Measurements from ENCODE around the gene APOL1. TPM values are rescaled to one million over a fixed set of nuclear protein-coding genes. Genes with fewer than 3 reads are reported as not detected.

The APOL1 gene
- total RNA-seq, 4 donors from 2014 or later = 6.7 to 16.8 (median 11.0) TPM

- H3K4me1 ChIP-seq = peaks cover 0 to 28% of the 10 kb centered on the region in 2 donors
- no peak overlapping the region for H3K27ac ChIP-seq
- H3K27me3 ChIP-seq = no peaks in the 10 kb centered on the region
- no peaks in the 10 kb centered on the region for H3K9me3 ChIP-seq
- H3K4me3 ChIP-seq (replicated peaks in 1 of 3) = no peak overlapping the region
- no peak for TF ChIP-seq POLR2A (IDR thresholded peaks at IDR 0.05)
- no peak for TF ChIP-seq CTCF (IDR thresholded peaks at IDR 0.05)
- 49% methylated on average over 4 of the region's 4 CpGs for WGBS, 2 donors
- peak; percentile 51 to 54 for DNase-seq
- intact Hi-C loops (cut with DNase I) = no loop called here
- no peaks in the 10 kb centered on the region for H3K36me3 ChIP-seq
Measured at GRCh38 chr22:36211237-36211861, 41.6 kb upstream of the APOL1 start.

GRCh38 chr22:36212901-36213300 lies 40.0 kb upstream of the APOL1 start:
- intact Hi-C loops (cut with DNase I) = no loop called here
- TF ChIP-seq POLR2A (IDR thresholded peaks at IDR 0.05) = no peak
- TF ChIP-seq CTCF (IDR thresholded peaks at IDR 0.05) = no peak
- DNase-seq = no peak
- H3K4me3 ChIP-seq (replicated peaks in 1 of 3) = no peak overlapping the region
- H3K4me1 ChIP-seq = peaks cover 0 to 28% of the 10 kb centered on the region in 2 donors
- no peaks in the 10 kb centered on the region for H3K27me3 ChIP-seq
- H3K36me3 ChIP-seq = no peaks in the 10 kb centered on the region
- no peak overlapping the region for H3K27ac ChIP-seq
- H3K9me3 ChIP-seq = no peaks in the 10 kb centered on the region

- 54 to 69% methylated on average over 4 of the region's 4 CpGs for WGBS, 2 donors
- Histone ChIP-seq H3K4me1 (peaks cover 0 to 23% of the 10 kb centered on the region in 2 donors), H3K27ac (no peak overlapping the region), H3K36me3 (no peaks in the 10 kb centered on the region), H3K27me3 (no peaks in the 10 kb centered on the region), H3K9me3 (no peaks in the 10 kb centered on the region), H3K4me3 (replicated peaks in 1 of 3) (no peak overlapping the region)
- TF ChIP-seq POLR2A (IDR thresholded peaks at IDR 0.05) (no peak), CTCF (IDR thresholded peaks at IDR 0.05) (no peak)
- DNase-seq = no peak
- intact Hi-C loops (cut with DNase I) = no loop called here
Measured at GRCh38 chr22:36213586-36213985, 39.3 kb upstream of the APOL1 start.

- Histone ChIP-seq H3K36me3 (no peaks in the 10 kb centered on the region), H3K4me1 (peaks cover 0 to 19% of the 10 kb centered on the region in 2 donors), H3K27me3 (no peaks in the 10 kb centered on the region), H3K27ac (no peak overlapping the region), H3K9me3 (no peaks in the 10 kb centered on the region), H3K4me3 (replicated peaks in 1 of 3) (no peak overlapping the region)
- no peak for TF ChIP-seq POLR2A (IDR thresholded peaks at IDR 0.05)
- no peak for TF ChIP-seq CTCF (IDR thresholded peaks at IDR 0.05)
- 95% methylated on average over 2 of the region's 2 CpGs for WGBS, 2 donors
- intact Hi-C loops (cut with DNase I) = no loop called here
- DNase-seq = no peak
Measured at GRCh38 chr22:36215981-36216380, 37.0 kb upstream of the APOL1 start.

- TF ChIP-seq CTCF (IDR thresholded peaks at IDR 0.05) (no peak), POLR2A (IDR thresholded peaks at IDR 0.05) (no peak)
- intact Hi-C loops (cut with DNase I) = no loop called here
- 89 to 92% methylated on average over 7 of the region's 7 CpGs for WGBS, 2 donors
Measured at GRCh38 chr22:36218648-36219193, 34.2 kb upstream of the APOL1 start.

More at GRCh38 chr22:36218648-36219193, 34.2 kb upstream of the APOL1 start:
- no peaks in the 10 kb centered on the region for H3K36me3 ChIP-seq
- DNase-seq = no peak
- no peaks in the 10 kb centered on the region for H3K9me3 ChIP-seq
- no peak overlapping the region for H3K27ac ChIP-seq
- H3K4me3 ChIP-seq (replicated peaks in 1 of 3) = no peak overlapping the region
- peaks cover 0 to 5% of the 10 kb centered on the region in 2 donors for H3K4me1 ChIP-seq
- no peaks in the 10 kb centered on the region for H3K27me3 ChIP-seq
